ENCODE results near the gene SLC5A6.

- TF ChIP-seq CTCF (conservative IDR thresholded peaks at IDR 0.05) (no peak), ZFX (IDR thresholded peaks at IDR 0.05) (no peak)
These were observed 22.1 kb downstream of the SLC5A6 start for GRCh38 chr2:27189989-27190388.
